ENCODE results near the gene BMPR1B.

DNA sequence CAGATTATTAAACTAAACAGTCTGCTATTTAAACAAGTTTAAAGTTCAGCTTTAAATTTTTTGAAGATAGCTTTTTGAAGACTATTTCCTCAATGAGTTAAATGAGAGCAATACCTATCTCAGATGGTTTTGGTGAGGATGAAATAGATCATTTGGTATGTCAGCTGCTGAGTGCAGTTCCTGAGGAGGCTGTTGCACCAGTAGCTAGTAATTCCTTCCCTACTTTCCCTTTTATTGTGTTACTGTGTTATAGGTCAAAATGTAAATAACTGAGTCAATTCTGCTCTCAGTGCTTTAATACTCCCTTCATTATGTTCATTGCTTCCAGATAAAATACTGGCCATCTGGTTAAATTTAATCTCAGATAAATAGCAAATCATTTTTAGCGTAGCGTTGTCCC lies 48.6 kb downstream of the BMPR1B start:
- TF ChIP-seq, protein P1, sequence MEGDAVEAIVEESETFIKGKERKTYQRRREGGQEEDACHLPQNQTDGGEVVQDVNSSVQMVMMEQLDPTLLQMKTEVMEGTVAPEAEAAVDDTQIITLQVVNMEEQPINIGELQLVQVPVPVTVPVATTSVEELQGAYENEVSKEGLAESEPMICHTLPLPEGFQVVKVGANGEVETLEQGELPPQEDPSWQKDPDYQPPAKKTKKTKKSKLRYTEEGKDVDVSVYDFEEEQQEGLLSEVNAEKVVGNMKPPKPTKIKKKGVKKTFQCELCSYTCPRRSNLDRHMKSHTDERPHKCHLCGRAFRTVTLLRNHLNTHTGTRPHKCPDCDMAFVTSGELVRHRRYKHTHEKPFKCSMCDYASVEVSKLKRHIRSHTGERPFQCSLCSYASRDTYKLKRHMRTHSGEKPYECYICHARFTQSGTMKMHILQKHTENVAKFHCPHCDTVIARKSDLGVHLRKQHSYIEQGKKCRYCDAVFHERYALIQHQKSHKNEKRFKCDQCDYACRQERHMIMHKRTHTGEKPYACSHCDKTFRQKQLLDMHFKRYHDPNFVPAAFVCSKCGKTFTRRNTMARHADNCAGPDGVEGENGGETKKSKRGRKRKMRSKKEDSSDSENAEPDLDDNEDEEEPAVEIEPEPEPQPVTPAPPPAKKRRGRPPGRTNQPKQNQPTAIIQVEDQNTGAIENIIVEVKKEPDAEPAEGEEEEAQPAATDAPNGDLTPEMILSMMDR (IDR thresholded peaks at IDR 0.05; ENCODE audit: low read depth, low read length, poor library complexity, severe bottlenecking) = no peak
- TF ChIP-seq EZH2phosphoT487 (IDR thresholded peaks at IDR 0.05; ENCODE audit: borderline replicate concordance, low read length) = no peak

All from DOHH2 (cell line).